Measurements from ENCODE around the gene GP9. TPM values are rescaled to one million over a fixed set of nuclear protein-coding genes. Genes with fewer than 3 reads are reported as not detected.

Gene GP9
- total RNA-seq, 2 experiments from 2014 or later = not detected

- no peak overlapping the region for H3K27ac ChIP-seq (ENCODE audit: low read depth, low read length, poor library complexity, severe bottlenecking)
- POLR2A ChIA-PET = interaction anchor here (0.6 to 1.3 kb wide), 5 partner anchors 13 to 255 kb away, joined by 3 to 5 read pairs (median 4); no protein-coding TSS in a partner anchor
These were observed 38.2 kb upstream of the GP9 start for GRCh38 chr3:129022114-129023007.

GRCh38 chr3:129023008-129023358 lies 37.6 kb upstream of the GP9 start:
- POLR2A ChIA-PET = interaction anchor here (0.6 to 0.7 kb wide), 4 partner anchors 13 to 255 kb away, joined by 3 to 5 read pairs (median 4); no protein-coding TSS in a partner anchor
- no peaks in the 10 kb centered on the region for H3K79me2 ChIP-seq (ENCODE audit: insufficient read depth, low read depth, low read length)
- peaks cover 40% of the 10 kb centered on the region for H3K4me1 ChIP-seq (ENCODE audit: insufficient read depth, low read length, poor library complexity, severe bottlenecking)
- H2AFZ ChIP-seq (ENCODE audit: low read length) = no peak overlapping the region
- BruUV-seq (replicated peaks) = no TSS peak
- H4K20me1 ChIP-seq (ENCODE audit: insufficient read depth, low read length) = no peaks in the 10 kb centered on the region
- H3K36me3 ChIP-seq (ENCODE audit: insufficient read depth, low read length) = no peaks in the 10 kb centered on the region
- CTCF ChIA-PET (ENCODE audit: unreplicated experiment) = interaction anchor here (1.0 kb wide), 1 partner anchor 31 kb away, joined by 3 read pairs; no protein-coding TSS in a partner anchor
- no peak overlapping the region for H3K4me3 ChIP-seq (ENCODE audit: low read depth, low read length, poor library complexity, severe bottlenecking)
- intact Hi-C loops (cut with micrococcal nuclease; ENCODE audit: unreplicated experiment) = no loop called here
- no peak overlapping the region for H3K27ac ChIP-seq (ENCODE audit: low read depth, low read length, poor library complexity, severe bottlenecking)
- no peak for DNase-seq (ENCODE audit: low spot score)
- no peak overlapping the region for H3K4me2 ChIP-seq (ENCODE audit: low read length)
- H3K9me3 ChIP-seq (ENCODE audit: low read length) = no peaks in the 10 kb centered on the region
- no peaks in the 10 kb centered on the region for H3K9me2 ChIP-seq (ENCODE audit: insufficient read depth, low read length)
- TF ChIP-seq, protein P1, sequence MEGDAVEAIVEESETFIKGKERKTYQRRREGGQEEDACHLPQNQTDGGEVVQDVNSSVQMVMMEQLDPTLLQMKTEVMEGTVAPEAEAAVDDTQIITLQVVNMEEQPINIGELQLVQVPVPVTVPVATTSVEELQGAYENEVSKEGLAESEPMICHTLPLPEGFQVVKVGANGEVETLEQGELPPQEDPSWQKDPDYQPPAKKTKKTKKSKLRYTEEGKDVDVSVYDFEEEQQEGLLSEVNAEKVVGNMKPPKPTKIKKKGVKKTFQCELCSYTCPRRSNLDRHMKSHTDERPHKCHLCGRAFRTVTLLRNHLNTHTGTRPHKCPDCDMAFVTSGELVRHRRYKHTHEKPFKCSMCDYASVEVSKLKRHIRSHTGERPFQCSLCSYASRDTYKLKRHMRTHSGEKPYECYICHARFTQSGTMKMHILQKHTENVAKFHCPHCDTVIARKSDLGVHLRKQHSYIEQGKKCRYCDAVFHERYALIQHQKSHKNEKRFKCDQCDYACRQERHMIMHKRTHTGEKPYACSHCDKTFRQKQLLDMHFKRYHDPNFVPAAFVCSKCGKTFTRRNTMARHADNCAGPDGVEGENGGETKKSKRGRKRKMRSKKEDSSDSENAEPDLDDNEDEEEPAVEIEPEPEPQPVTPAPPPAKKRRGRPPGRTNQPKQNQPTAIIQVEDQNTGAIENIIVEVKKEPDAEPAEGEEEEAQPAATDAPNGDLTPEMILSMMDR (conservative IDR thresholded peaks at IDR 0.05; ENCODE audit: low read length) = no peak
- no peak for TF ChIP-seq EZH2phosphoT487 (IDR thresholded peaks at IDR 0.05; ENCODE audit: borderline replicate concordance, low read depth, low read length)

More at GRCh38 chr3:129022114-129023007, 38.2 kb upstream of the GP9 start:
- intact Hi-C loops (cut with micrococcal nuclease; ENCODE audit: unreplicated experiment) = no loop called here
- CTCF ChIA-PET (ENCODE audit: unreplicated experiment) = interaction anchor here (0.6 to 1.0 kb wide), 2 partner anchors 31 to 227 kb away, joined by 3 read pairs; partner anchors contain the start of gene COPG1
- no peak for DNase-seq (ENCODE audit: low spot score)
- no peaks in the 10 kb centered on the region for H3K79me2 ChIP-seq (ENCODE audit: insufficient read depth, low read depth, low read length)
- no peak for TF ChIP-seq EZH2phosphoT487 (IDR thresholded peaks at IDR 0.05; ENCODE audit: borderline replicate concordance, low read depth, low read length)
- TF ChIP-seq, protein P1 (conservative IDR thresholded peaks at IDR 0.05; ENCODE audit: low read length) = no peak
- H3K4me3 ChIP-seq (ENCODE audit: low read depth, low read length, poor library complexity, severe bottlenecking) = no peak overlapping the region
- H3K4me2 ChIP-seq (ENCODE audit: low read length) = no peak overlapping the region
- no peaks in the 10 kb centered on the region for H4K20me1 ChIP-seq (ENCODE audit: insufficient read depth, low read length)
- no TSS peak for BruUV-seq (replicated peaks)
- no peaks in the 10 kb centered on the region for H3K9me3 ChIP-seq (ENCODE audit: low read length)
- H2AFZ ChIP-seq (ENCODE audit: low read length) = no peak overlapping the region
- H3K36me3 ChIP-seq (ENCODE audit: insufficient read depth, low read length) = no peaks in the 10 kb centered on the region
- H3K9me2 ChIP-seq (ENCODE audit: insufficient read depth, low read length) = no peaks in the 10 kb centered on the region
- H3K4me1 ChIP-seq (ENCODE audit: insufficient read depth, low read length, poor library complexity, severe bottlenecking) = peaks cover 44% of the 10 kb centered on the region

GRCh38 chr3:129023909-129024308 lies 36.7 kb upstream of the GP9 start:
- ChIA-PET CTCF (ENCODE audit: unreplicated experiment) (no interaction called here), POLR2A (no interaction called here)
- Histone ChIP-seq H3K27ac (ENCODE audit: low read depth, low read length, poor library complexity, severe bottlenecking) (peak overlapping the region; percentile 20), H3K4me2 (ENCODE audit: low read length) (peak overlapping the region; percentile 34), H3K79me2 (ENCODE audit: insufficient read depth, low read depth, low read length) (no peaks in the 10 kb centered on the region), H2AFZ (ENCODE audit: low read length) (no peak overlapping the region), H3K4me1 (ENCODE audit: insufficient read depth, low read length, poor library complexity, severe bottlenecking) (peaks cover 38% of the 10 kb centered on the region), H3K9me2 (ENCODE audit: insufficient read depth, low read length) (no peaks in the 10 kb centered on the region), H4K20me1 (ENCODE audit: insufficient read depth, low read length) (no peaks in the 10 kb centered on the region), H3K4me3 (ENCODE audit: low read depth, low read length, poor library complexity, severe bottlenecking) (no peak overlapping the region), H3K36me3 (ENCODE audit: insufficient read depth, low read length) (no peaks in the 10 kb centered on the region), H3K9me3 (ENCODE audit: low read length) (no peaks in the 10 kb centered on the region)
- intact Hi-C loops (cut with micrococcal nuclease; ENCODE audit: unreplicated experiment) = no loop called here
- TF ChIP-seq, protein P1 (conservative IDR thresholded peaks at IDR 0.05; ENCODE audit: low read length) = peak; percentile 70
- no peak for TF ChIP-seq EZH2phosphoT487 (IDR thresholded peaks at IDR 0.05; ENCODE audit: borderline replicate concordance, low read depth, low read length)
- DNase-seq (ENCODE audit: low spot score) = peak; percentile 58
- no TSS peak for BruUV-seq (replicated peaks)
